Lung (tissue), 12 donors: Measurements from ENCODE around the gene KLHL28. TPM values are rescaled to one million over a fixed set of nuclear protein-coding genes. Genes with fewer than 3 reads are reported as not detected.

Experiments
- ATAC-seq: fragments of 200-7000 bp; cut with Tn5 transposase; one replicate; pipeline ENCODE4 v1.9.1; 2020; ENCODE audit warnings: moderate number of reproducible peaks; ENCODE audit not compliant: insufficient read depth, low FRiP score
- DNase-seq, 3 donors: peaks; one replicate each; pipeline ENCODE4 v3.0.0-alpha.2; 2013 to 2017
- H3K27ac ChIP-seq, 2 donors: one replicate each; pipeline ENCODE4 v1.5.1; 2013; ENCODE audit warnings: mild to moderate bottlenecking in 2 of 2, moderate library complexity in 2 of 2, control low read depth in 1 of 2, inconsistent platforms in 1 of 2, low read depth in 1 of 2, low read length in 1 of 2
- H3K27me3 ChIP-seq, 3 donors: one replicate each; pipeline ENCODE4 v1.5.1; 2013; ENCODE audit warnings: low read length in 2 of 3; ENCODE audit not compliant: control insufficient read depth in 3 of 3, insufficient read depth in 3 of 3
- H3K36me3 ChIP-seq, 4 donors: one replicate each; pipeline ENCODE4 v1.5.1; 2013; ENCODE audit warnings: low read length in 4 of 4, mild to moderate bottlenecking in 1 of 4, moderate library complexity in 1 of 4; ENCODE audit not compliant: control insufficient read depth in 4 of 4, insufficient read depth in 4 of 4
- H3K4me1 ChIP-seq, 5 donors: one replicate each; pipeline ENCODE4 v1.5.1; 2013; ENCODE audit warnings: low read length in 5 of 5, mild to moderate bottlenecking in 2 of 5, moderate library complexity in 1 of 5; ENCODE audit not compliant: control insufficient read depth in 5 of 5, insufficient read depth in 5 of 5
- H3K4me3 ChIP-seq: one replicate; pipeline ENCODE4 v1.5.1; 2013; ENCODE audit warnings: mild to moderate bottlenecking, control low read depth, moderate library complexity
- H3K9ac ChIP-seq, 2 donors: one replicate each; pipeline ENCODE4 v1.5.1; 2013; ENCODE audit warnings: low read length in 2 of 2, control low read depth in 1 of 2; ENCODE audit not compliant: insufficient read depth in 1 of 2
- H3K9me3 ChIP-seq, 4 donors: one replicate each; pipeline ENCODE4 v1.5.1; 2013; ENCODE audit warnings: low read length in 3 of 4, mild to moderate bottlenecking in 1 of 4, moderate library complexity in 1 of 4; ENCODE audit not compliant: control insufficient read depth in 4 of 4, insufficient read depth in 3 of 4
- WGBS, 2 donors: extraction: QIAGEN DNeasy Blood & Tissue Kit; methylation state at CpG; one replicate each; pipeline ENCODE4 v1.1.7; 2013; 5-methylcytosine and 5-hydroxymethylcytosine counted together
- polyA plus RNA-seq, 2 donors: library from polyadenylated mRNA; stranded (reverse); fragments of 200-250 nt; gene quantifications; one replicate each; pipeline ENCODE4 v1.2.1, GENCODE V29; 2013
- total RNA-seq, 2 donors: library from RNA; depleted of rRNA in 1 of 2; stranded (reverse); fragments of >200 nt in 1 of 2; gene quantifications; one replicate each; pipeline ENCODE4 v1.2.1, GENCODE V29; 2014 to 2021
- TF ChIP-seq, protein P1 (sequence below): IDR thresholded peaks from 2 replicates; pipeline ENCODE4 v1.5.1; 2012; ENCODE audit warnings: mild to moderate bottlenecking; ENCODE audit errors: control extremely low read depth, extremely low read depth
- donor health status: control.
- donor health status: control.
- donor health status: Bipolar disorder and iron deficiency.
- donor health status: healthy.
- donor health status: DM: yes; HTN: yes; CAD: no.

KLHL28 gene
- total and polyA plus RNA-seq, 4 donors: 2.6 to 29.0 (median 9.5) TPM

DNA sequence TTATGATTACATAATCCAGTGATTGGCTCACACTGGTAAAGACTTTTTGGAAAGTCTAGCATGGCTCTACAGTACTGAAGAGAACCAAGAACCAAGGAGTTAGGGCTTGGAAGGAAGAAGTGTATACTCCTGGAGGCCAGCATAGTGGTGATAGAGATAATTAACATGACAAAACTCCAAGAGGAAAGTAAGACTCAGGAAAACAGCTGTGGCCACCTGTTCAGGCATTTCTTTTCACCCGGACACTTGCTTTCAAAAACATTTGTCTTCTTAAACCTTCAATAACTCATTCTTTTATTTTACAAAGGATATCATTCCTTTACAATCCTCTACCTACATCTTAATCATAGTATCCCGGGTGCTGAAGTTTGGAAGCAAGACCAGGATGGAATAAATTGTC lies 50.9 kb downstream of the KLHL28 start:
- peaks cover 0 to 7% (median 0%) of the 10 kb centered on the region in 4 donors for H3K9me3 ChIP-seq
- TF ChIP-seq, protein P1, sequence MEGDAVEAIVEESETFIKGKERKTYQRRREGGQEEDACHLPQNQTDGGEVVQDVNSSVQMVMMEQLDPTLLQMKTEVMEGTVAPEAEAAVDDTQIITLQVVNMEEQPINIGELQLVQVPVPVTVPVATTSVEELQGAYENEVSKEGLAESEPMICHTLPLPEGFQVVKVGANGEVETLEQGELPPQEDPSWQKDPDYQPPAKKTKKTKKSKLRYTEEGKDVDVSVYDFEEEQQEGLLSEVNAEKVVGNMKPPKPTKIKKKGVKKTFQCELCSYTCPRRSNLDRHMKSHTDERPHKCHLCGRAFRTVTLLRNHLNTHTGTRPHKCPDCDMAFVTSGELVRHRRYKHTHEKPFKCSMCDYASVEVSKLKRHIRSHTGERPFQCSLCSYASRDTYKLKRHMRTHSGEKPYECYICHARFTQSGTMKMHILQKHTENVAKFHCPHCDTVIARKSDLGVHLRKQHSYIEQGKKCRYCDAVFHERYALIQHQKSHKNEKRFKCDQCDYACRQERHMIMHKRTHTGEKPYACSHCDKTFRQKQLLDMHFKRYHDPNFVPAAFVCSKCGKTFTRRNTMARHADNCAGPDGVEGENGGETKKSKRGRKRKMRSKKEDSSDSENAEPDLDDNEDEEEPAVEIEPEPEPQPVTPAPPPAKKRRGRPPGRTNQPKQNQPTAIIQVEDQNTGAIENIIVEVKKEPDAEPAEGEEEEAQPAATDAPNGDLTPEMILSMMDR: no peak
- WGBS, 2 donors: 70 to 98% methylated on average over 2 of the region's 2 CpGs

DNA sequence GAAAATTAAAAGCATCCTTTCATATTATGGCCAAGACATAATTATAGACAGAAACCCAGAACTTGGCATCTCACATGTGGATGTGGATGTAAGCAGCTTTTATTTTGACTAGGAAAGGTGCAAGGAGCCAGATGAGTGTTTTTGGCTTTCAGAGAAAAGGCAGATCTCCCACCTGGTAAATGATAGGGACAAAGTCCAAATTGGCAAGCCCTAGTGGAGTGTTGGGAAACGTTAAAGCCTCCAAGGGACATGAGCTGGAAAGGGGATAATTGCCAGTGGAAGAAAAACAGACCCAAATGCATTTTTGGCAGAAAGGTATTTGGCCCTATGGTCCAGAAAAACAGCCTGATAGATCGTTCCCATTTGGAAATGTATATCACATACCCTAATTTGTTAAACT lies 60.1 kb downstream of the KLHL28 start:
- H3K27ac ChIP-seq: peak overlapping the region in 1 of 2 donors; percentile 18
- WGBS, 2 donors: 69 to 79% methylated on average over 2 of the region's 2 CpGs
- DNase-seq: no peak

More for the DNA sequence above, 50.9 kb downstream of the KLHL28 start:
- no peak overlapping the region for H3K4me3 ChIP-seq
- H3K9ac ChIP-seq: no peak overlapping the region
- DNase-seq (no peak), ATAC-seq (no peak)
- H3K27me3 ChIP-seq: peaks cover 0 to 3% (median 2%) of the 10 kb centered on the region in 3 donors
- no peak overlapping the region for H3K27ac ChIP-seq
- peaks cover 0 to 2% (median 0%) of the 10 kb centered on the region in 5 donors for H3K4me1 ChIP-seq
- H3K36me3 ChIP-seq: no peaks in the 10 kb centered on the region

DNA sequence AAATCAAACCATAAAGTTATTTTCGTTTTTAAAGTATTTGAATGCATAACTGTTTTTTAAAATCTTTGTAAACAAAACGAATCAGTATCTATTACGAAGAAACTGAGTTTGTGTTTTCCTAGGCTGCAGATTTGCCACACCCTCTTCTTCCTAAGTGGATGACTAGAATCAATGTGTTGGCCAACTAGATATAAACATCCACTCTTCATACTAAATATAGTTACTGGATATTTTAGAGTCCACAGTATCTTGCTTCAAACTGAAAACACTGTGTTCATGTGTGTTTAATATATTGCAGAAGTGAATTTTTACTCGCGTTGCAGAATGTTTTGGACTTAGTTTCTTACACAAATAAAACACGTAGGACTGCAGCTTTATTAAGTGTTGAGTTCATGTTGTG lies 63.2 kb downstream of the KLHL28 start:
- Histone ChIP-seq H3K27ac (peak overlapping the region in 1 of 2 donors; percentile 53), H3K9ac (peak overlapping the region in 1 of 2 donors; percentile 54), H3K36me3 (peaks cover 0 to 1% (median 0%) of the 10 kb centered on the region in 4 donors), H3K4me1 (peaks cover 0 to 14% (median 6%) of the 10 kb centered on the region in 5 donors), H3K9me3 (no peaks in the 10 kb centered on the region), H3K27me3 (no peaks in the 10 kb centered on the region), H3K4me3 (no peak overlapping the region)
- TF ChIP-seq, protein P1: no peak
- peak in 2 of 3 donors; percentile 67 to 84 for DNase-seq
- ATAC-seq: no peak
- 44 to 57% methylated on average over 6 of the region's 6 CpGs for WGBS, 2 donors

More for the DNA sequence above, 60.1 kb downstream of the KLHL28 start:
- H3K9me3 ChIP-seq: no peaks in the 10 kb centered on the region
- no peak for ATAC-seq
- H3K27me3 ChIP-seq: no peaks in the 10 kb centered on the region
- no peak overlapping the region for H3K9ac ChIP-seq
- H3K4me1 ChIP-seq: peaks cover 0 to 14% (median 6%) of the 10 kb centered on the region in 5 donors
- H3K36me3 ChIP-seq: peaks cover 0 to 2% (median under 1%) of the 10 kb centered on the region in 4 donors
- H3K4me3 ChIP-seq: no peak overlapping the region
- TF ChIP-seq, protein P1: no peak

DNA sequence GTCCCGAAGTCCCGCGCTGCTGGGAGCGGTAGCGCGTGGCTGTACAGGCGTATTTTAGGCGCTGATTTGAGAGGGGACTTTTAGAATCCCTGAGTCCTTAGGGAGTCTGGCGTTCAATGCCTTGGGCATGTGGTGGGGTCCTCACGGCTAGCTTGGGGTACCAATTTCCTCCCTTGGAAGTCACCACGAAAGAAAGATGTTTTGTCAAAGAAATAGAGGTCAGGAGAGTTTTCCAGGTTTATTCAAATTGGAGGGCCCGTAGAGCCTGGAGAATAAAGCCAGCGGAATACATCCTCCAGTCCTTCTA lies 63.9 kb downstream of the KLHL28 start:
- ATAC-seq (no peak), DNase-seq (no peak)
- Histone ChIP-seq H3K27ac (peak overlapping the region; percentile 96 to 100), H3K9ac (peak overlapping the region; percentile 82 to 84), H3K4me1 (peaks cover 0 to 14% (median 6%) of the 10 kb centered on the region in 5 donors), H3K4me3 (peak overlapping the region; percentile 66), H3K9me3 (no peaks in the 10 kb centered on the region), H3K36me3 (peaks cover 0 to 1% (median 0%) of the 10 kb centered on the region in 4 donors), H3K27me3 (no peaks in the 10 kb centered on the region)
- TF ChIP-seq, protein P1: no peak
- 4% methylated on average over 13 of the region's 13 CpGs for whole genome bisulfite sequencing, 2 donors
